Stomach (tissue), 9 donors: ENCODE measurements around the gene ATXN2. TPM values are rescaled to one million over a fixed set of nuclear protein-coding genes. Genes with fewer than 3 reads are reported as not detected.
A peak's percentile ranks its signal among the peaks of the same experiment; 100 is the strongest.

Source experiments
- DNase-seq, 2 donors: peaks; one replicate each; pipeline versions ENCODE4 v3.0.0 to v3.0.0-alpha.2; 2013 to 2019
- H3K27ac ChIP-seq, 5 donors: fragments of 200-600 bp in 4 of 5; sonication (generic) in 4 of 5; one replicate each; pipeline ENCODE4 v1.5.1; 2013 to 2019; ENCODE audit warnings: mild to moderate bottlenecking in 1 of 5, moderate library complexity in 1 of 5
- H3K27me3 ChIP-seq, 3 donors: fragments of 200-600 bp; sonication (generic); one replicate each; pipeline ENCODE4 v1.5.1; 2017 to 2019; ENCODE audit warnings: mixed run types in 1 of 3
- H3K36me3 ChIP-seq, 4 donors: fragments of 200-600 bp; sonication (generic); 1 replicate in 3 of 4; 2 replicates in 1 of 4; pipeline ENCODE4 v1.5.1; 2016 to 2019
- H3K4me1 ChIP-seq, 4 donors: fragments of 200-600 bp; sonication (generic); one replicate each; pipeline ENCODE4 v1.5.1; 2016 to 2019
- H3K4me3 ChIP-seq, 4 donors: fragments of 200-600 bp; sonication (generic) in 3 of 4; one replicate each; pipeline ENCODE4 v1.5.1; 2016 to 2019; ENCODE audit warnings: mild to moderate bottlenecking in 1 of 4
- H3K9me3 ChIP-seq, 4 donors: fragments of 200-600 bp; sonication (generic); one replicate each; pipeline ENCODE4 v1.5.1; 2016 to 2019
- CTCF ChIP-seq, 7 experiments: fragments of 450-650 bp in 4 of 7; fragments of 200-600 bp in 3 of 7; sonication (generic) in 3 of 7; IDR thresholded peaks; one replicate each; pipeline ENCODE4 v1.5.1; 2016 to 2019; ENCODE audit warnings: antibody characterized with exemption in 7 of 7, control low read depth in 2 of 7, mild to moderate bottlenecking in 1 of 7
- EP300 ChIP-seq: sonication (generic); formaldehyde crosslinking; IDR thresholded peaks from one replicate; pipeline ENCODE4 v1.6.1; 2017; ENCODE audit warnings: antibody characterized with exemption
- POLR2A ChIP-seq, 4 donors: fragments of 450-650 bp; IDR thresholded peaks; one replicate each; pipeline ENCODE4 v1.6.1; 2016; ENCODE audit warnings: antibody characterized with exemption in 4 of 4, control low read depth in 2 of 4, mild to moderate bottlenecking in 1 of 4, moderate library complexity in 1 of 4
- POLR2AphosphoS5 ChIP-seq, 3 donors: sonication (generic); formaldehyde crosslinking; IDR thresholded peaks; one replicate each; pipeline ENCODE4 v1.6.1; 2016; ENCODE audit warnings: antibody characterized with exemption in 3 of 3
- WGBS, 5 donors: extraction: QIAGEN DNeasy Blood & Tissue Kit in 3 of 5; methylation state at CpG; one replicate each; pipeline versions ENCODE4 v1.1.5 to v1.1.7; 2013 to 2018; 5-methylcytosine and 5-hydroxymethylcytosine counted together
- intact Hi-C: fragments of 100-400 bp; cut with DNase I; formaldehyde crosslinking; loops from one replicate; pipeline ENCODE4 v1.15.1; 2023; ENCODE audit warnings: low total_unique reads
- polyA plus RNA-seq, 3 donors: library from polyadenylated mRNA; stranded (reverse); fragments of 200-250 nt; gene quantifications; one replicate each; pipeline ENCODE4 v1.2.3, GENCODE V29; 2013
- total RNA-seq, 5 donors: library from RNA; depleted of rRNA; stranded (reverse); fragments of >200 nt; gene quantifications; one replicate each; pipeline versions ENCODE4 v1.1.0 to v1.2.3, GENCODE V29; 2014 to 2016
- donor health status: healthy with polysubstance abuse.
- donor health status: Bipolar disorder and iron deficiency.
- donor health status: healthy.

ATXN2 gene
- total and polyA plus RNA-seq, 8 donors = 11.1 to 131 (median 61.2) TPM

- 66 to 84% (median 75%) methylated on average over 1 of the region's 1 CpG for WGBS, 5 donors
- no peaks in the 10 kb centered on the region for H3K9me3 ChIP-seq
- intact Hi-C loops = loop anchor here (2.0 kb wide), 1 partner anchor 54 kb away; no protein-coding TSS in a partner anchor
- no peaks in the 10 kb centered on the region for H3K27me3 ChIP-seq
- TF ChIP-seq POLR2AphosphoS5 (IDR thresholded peaks at IDR 0.05) = no peak
- H3K4me1 ChIP-seq = peaks cover 5 to 56% (median 12%) of the 10 kb centered on the region in 4 donors
- H3K36me3 ChIP-seq = peaks cover 80 to 99% (median 96%) of the 10 kb centered on the region in 4 donors
- H3K4me3 ChIP-seq = no peak overlapping the region
- H3K27ac ChIP-seq = peak overlapping the region in 1 of 5 donors; percentile 9
- DNase-seq = no peak
These were observed 147.9 kb downstream of the ATXN2 start for GRCh38 chr12:111451232-111451631.

GRCh38 chr12:111450676-111451075, 148.4 kb downstream of the ATXN2 start:
- intact Hi-C loops = loop anchor here (2.0 kb wide), 1 partner anchor 54 kb away; no protein-coding TSS in a partner anchor
- H3K27ac ChIP-seq = peak overlapping the region in 2 of 5 donors; percentile 9 to 20
- peaks cover 11 to 62% (median 18%) of the 10 kb centered on the region in 4 donors for H3K4me1 ChIP-seq
- no peaks in the 10 kb centered on the region for H3K27me3 ChIP-seq
- WGBS, 5 donors = 79 to 93% (median 91%) methylated on average over 4 of the region's 4 CpGs
- no peaks in the 10 kb centered on the region for H3K9me3 ChIP-seq
- no peak overlapping the region for H3K4me3 ChIP-seq
- H3K36me3 ChIP-seq = peaks cover 74 to 99% (median 94%) of the 10 kb centered on the region in 4 donors
- TF ChIP-seq CTCF (IDR thresholded peaks at IDR 0.05) (no peak), EP300 (no peak), POLR2AphosphoS5 (IDR thresholded peaks at IDR 0.05) (no peak), POLR2A (IDR thresholded peaks at IDR 0.05) (no peak)
- DNase-seq = peak in 1 of 2 donors; percentile 19

- no peaks in the 10 kb centered on the region for H3K9me3 ChIP-seq
- H3K36me3 ChIP-seq = peaks cover 59 to 99% (median 92%) of the 10 kb centered on the region in 4 donors
- no peak overlapping the region for H3K4me3 ChIP-seq
- H3K4me1 ChIP-seq = peaks cover 25 to 77% (median 33%) of the 10 kb centered on the region in 4 donors
- intact Hi-C loops = no loop called here
- TF ChIP-seq POLR2A (IDR thresholded peaks at IDR 0.05) (no peak), EP300 (no peak), POLR2AphosphoS5 (IDR thresholded peaks at IDR 0.05) (no peak)
- 70 to 83% (median 79%) methylated on average over 4 of the region's 4 CpGs for WGBS, 5 donors
- peak in 1 of 2 donors; percentile 8 for DNase-seq
- H3K27ac ChIP-seq = peak overlapping the region in 3 of 5 donors; percentile 6 to 18 (median 8)
- H3K27me3 ChIP-seq = no peaks in the 10 kb centered on the region
These were observed 150.0 kb downstream of the ATXN2 start for GRCh38 chr12:111448846-111449790.

GRCh38 chr12:111448266-111448830, 150.8 kb downstream of the ATXN2 start:
- intact Hi-C loops = no loop called here
- Histone ChIP-seq H3K4me3 (no peak overlapping the region), H3K27ac (peak overlapping the region in 3 of 5 donors; percentile 6 to 12 (median 8)), H3K9me3 (no peaks in the 10 kb centered on the region), H3K36me3 (peaks cover 54 to 99% (median 91%) of the 10 kb centered on the region in 4 donors), H3K27me3 (no peaks in the 10 kb centered on the region), H3K4me1 (peaks cover 25 to 85% (median 41%) of the 10 kb centered on the region in 4 donors)
- WGBS, 5 donors = 66 to 90% (median 84%) methylated on average over 9 of the region's 9 CpGs
- no peak for TF ChIP-seq CTCF (IDR thresholded peaks at IDR 0.05)
- no peak for TF ChIP-seq POLR2A (IDR thresholded peaks at IDR 0.05)
- TF ChIP-seq EP300 = no peak
- TF ChIP-seq POLR2AphosphoS5 (IDR thresholded peaks at IDR 0.05) = no peak
- DNase-seq = peak in 1 of 2 donors; percentile 16
